A549 (cell line): Measurements from ENCODE around the gene BAIAP2L1. TPM values are rescaled to one million over a fixed set of nuclear protein-coding genes. Genes with fewer than 3 reads are reported as not detected.

Experiments
- ATAC-seq, 2 experiments: fragments of 200-7000 bp in 1 of 2; fragments of >200 bp in 1 of 2; cut with Nextera tagmentation in 1 of 2; cut with Tn5 transposase in 1 of 2; 3 replicates each; pipeline versions ENCODE4 v1.8.0 to v1.9.1; 2018 to 2020; ENCODE audit warnings: mild to moderate bottlenecking in 1 of 2, moderate library complexity in 1 of 2
- CTCF ChIA-PET: fragments of 300-600 bp; sonication (Branson Sonifier 250); formaldehyde crosslinking; extraction: SDS; loops from one replicate; lab custom pipeline; 2021; ENCODE audit warnings: antibody characterized with exemption, inconsistent platforms; lab: Yijun Ruan, JAX
- POLR2A ChIA-PET: fragments of 350-600 bp; formaldehyde crosslinking; extraction: SDS; loops from one replicate; lab custom pipeline; 2021; ENCODE audit warnings: antibody characterized with exemption, inconsistent platforms; lab: Yijun Ruan, JAX
- DNase-seq, 2 experiments: peaks; one replicate each; pipeline versions ENCODE4 v3.0.0 to v3.0.0-alpha.2; 2011 to 2016; ENCODE audit warnings: low read depth in 1 of 2, low spot score in 1 of 2
- FAIRE-seq: peaks from 2 replicates; lab custom pipeline; 2011; peaks lifted over from hg19 to GRCh38; lab: Jason Lieb, UNC
- H3K27ac ChIP-seq, 2 experiments: fragments of >200 bp; sonication (Bioruptor Twin); formaldehyde crosslinking; 3 replicates each; pipeline ENCODE4 v1.5.1; 2016 to 2017
- H3K4me1 ChIP-seq: fragments of >200 bp; sonication (Bioruptor Twin); formaldehyde crosslinking; 3 replicates; pipeline ENCODE4 v1.6.1; 2016
- H3K4me2 ChIP-seq: fragments of >200 bp; sonication (Bioruptor Twin); formaldehyde crosslinking; 3 replicates; pipeline ENCODE4 v1.6.1; 2016
- H3K4me3 ChIP-seq: fragments of >200 bp; sonication (Bioruptor Twin); formaldehyde crosslinking; 3 replicates; pipeline ENCODE4 v1.5.1; 2016
- H3K9me3 ChIP-seq: fragments of >200 bp; sonication (Bioruptor Twin); formaldehyde crosslinking; 3 replicates; pipeline ENCODE4 v1.6.1; 2016
- CBX2 ChIP-seq: fragments of 200-600 bp; sonication (generic); IDR thresholded peaks from 2 replicates; pipeline ENCODE4 v1.6.1; 2016; ENCODE audit warnings: low read depth, mild to moderate bottlenecking, borderline replicate concordance
- FOSB ChIP-seq: fragments of 250-450 bp; sonication (Bioruptor Pico); IDR thresholded peaks from 2 replicates; pipeline ENCODE4 v1.5.0; 2020; ENCODE audit warnings: mild to moderate bottlenecking, moderate library complexity
- GATA3 ChIP-seq: IDR thresholded peaks from 2 replicates; pipeline ENCODE4 v1.6.1; 2012; ENCODE audit warnings: borderline replicate concordance
- HDAC2 ChIP-seq: fragments of 200-600 bp; sonication (generic); IDR thresholded peaks from 2 replicates; pipeline ENCODE4 v1.6.1; 2016
- HEYL ChIP-seq: fragments of 250-450 bp; sonication (Bioruptor Pico); IDR thresholded peaks from 2 replicates; pipeline ENCODE4 v1.8.0; 2021; ENCODE audit warnings: mild to moderate bottlenecking, moderate library complexity
- HOXB13 ChIP-seq: fragments of 250-450 bp; sonication (Bioruptor Pico); IDR thresholded peaks from 2 replicates; pipeline ENCODE4 v1.5.0; 2020; ENCODE audit warnings: low read depth, mild to moderate bottlenecking, moderate library complexity
- HOXB5 ChIP-seq: fragments of 250-450 bp; sonication (Bioruptor Pico); IDR thresholded peaks from 2 replicates; pipeline ENCODE4 v1.5.0; 2020; ENCODE audit warnings: mild to moderate bottlenecking, moderate library complexity
- JUN ChIP-seq, 2 experiments: fragments of >200 bp; sonication (Bioruptor Twin); formaldehyde crosslinking; IDR thresholded peaks; 2 replicates in 1 of 2; 3 replicates in 1 of 2; pipeline ENCODE4 v1.6.1; 2016 to 2017
- JUNB ChIP-seq: fragments of >200 bp; sonication (Bioruptor Twin); formaldehyde crosslinking; IDR thresholded peaks from 2 replicates; pipeline ENCODE4 v1.6.1; 2016
- KDM5A ChIP-seq: fragments of 200-600 bp; sonication (generic); IDR thresholded peaks from 2 replicates; pipeline ENCODE4 v1.6.1; 2016; ENCODE audit warnings: antibody characterized with exemption, mild to moderate bottlenecking
- MAFK ChIP-seq: fragments of 450-650 bp; IDR thresholded peaks from 2 replicates; pipeline ENCODE4 v1.6.1; 2014; ENCODE audit not compliant: partially characterized antibody
- MYC ChIP-seq: IDR thresholded peaks from 2 replicates; pipeline ENCODE4 v1.6.1; 2012; ENCODE audit warnings: mild to moderate bottlenecking, inconsistent platforms, low read length, improper control_type of control experiment, borderline replicate concordance
- POLR2A ChIP-seq: IDR thresholded peaks from 2 replicates; pipeline ENCODE4 v1.6.1; 2012; ENCODE audit warnings: mild to moderate bottlenecking, low read length
- RAD21 ChIP-seq, 2 experiments: fragments of >200 bp in 1 of 2; sonication (Bioruptor Twin) in 1 of 2; formaldehyde crosslinking in 1 of 2; IDR thresholded peaks in 1 of 2; conservative IDR thresholded peaks in 1 of 2; 2 replicates in 1 of 2; 3 replicates in 1 of 2; pipeline ENCODE4 v1.6.1; 2012 to 2018; ENCODE audit warnings: inconsistent platforms in 1 of 2
- RARB ChIP-seq: fragments of 250-450 bp; sonication (Bioruptor Pico); IDR thresholded peaks from 2 replicates; pipeline ENCODE4 v1.8.0; 2021; ENCODE audit warnings: mild to moderate bottlenecking, moderate library complexity
- SMC3 ChIP-seq: fragments of >200 bp; sonication (Bioruptor Twin); formaldehyde crosslinking; IDR thresholded peaks from 3 replicates; pipeline ENCODE4 v1.6.1; 2018; ENCODE audit warnings: inconsistent platforms
- TFCP2L1 ChIP-seq: fragments of 250-450 bp; sonication (Bioruptor Pico); IDR thresholded peaks from 2 replicates; pipeline ENCODE4 v1.5.0; 2021; ENCODE audit warnings: mild to moderate bottlenecking
- TP53 ChIP-seq: fragments of 250-450 bp; sonication (Bioruptor Pico); IDR thresholded peaks from 2 replicates; pipeline ENCODE4 v1.5.0; 2021; ENCODE audit warnings: mild to moderate bottlenecking, moderate library complexity
- WGBS: methylation state at CpG from one replicate; pipeline ENCODE4 v1.1.6; 2017; ENCODE audit errors: missing lambda C conversion rate; 5-methylcytosine and 5-hydroxymethylcytosine counted together
- polyA plus RNA-seq, 4 experiments: library from polyadenylated mRNA; depleted of rRNA in 3 of 4; stranded (reverse); fragments of >200 nt; fragmentation: RNase III in 1 of 4; extraction: RNeasy Plus Mini Kit Qiagen cat#74134 plus additional on column Dnase treatment in 1 of 4; gene quantifications; 2 replicates in 3 of 4; 3 replicates in 1 of 4; pipeline ENCODE4 v1.2.3, GENCODE V29; 2011 to 2017
- TF ChIP-seq, protein P1 (sequence below): IDR thresholded peaks from 2 replicates; pipeline ENCODE4 v1.6.1; 2012
- TF ChIP-seq, protein P2 (sequence below): IDR thresholded peaks from 2 replicates; pipeline ENCODE4 v1.6.1; 2012; ENCODE audit warnings: low read depth, borderline replicate concordance
- TF ChIP-seq, protein P3 (sequence below): fragments of 450-650 bp; IDR thresholded peaks from 2 replicates; pipeline ENCODE4 v1.6.1; 2014; ENCODE audit warnings: antibody characterized with exemption
- TF ChIP-seq, protein P4 (sequence below): fragments of 150-350 bp; IDR thresholded peaks from 2 replicates; pipeline ENCODE4 v1.6.1; 2014; ENCODE audit warnings: low read depth, mild to moderate bottlenecking, low read length
- TF ChIP-seq, protein P5 (sequence below): fragments of >200 bp; sonication (Bioruptor Twin); formaldehyde crosslinking; IDR thresholded peaks from 3 replicates; pipeline ENCODE4 v1.5.1; 2016
- TF ChIP-seq, protein P6 (sequence below): IDR thresholded peaks from 2 replicates; pipeline ENCODE4 v1.6.1; 2012
- TF ChIP-seq, protein P7 (sequence below): fragments of >200 bp; sonication (Bioruptor Twin); formaldehyde crosslinking; IDR thresholded peaks from 2 replicates; pipeline ENCODE4 v1.6.1; 2016

Gene BAIAP2L1
- polyA plus RNA-seq, 2 of the 4 experiments (the other 2 are of a cell fraction), result 39.4 to 89.3 TPM

DNA sequence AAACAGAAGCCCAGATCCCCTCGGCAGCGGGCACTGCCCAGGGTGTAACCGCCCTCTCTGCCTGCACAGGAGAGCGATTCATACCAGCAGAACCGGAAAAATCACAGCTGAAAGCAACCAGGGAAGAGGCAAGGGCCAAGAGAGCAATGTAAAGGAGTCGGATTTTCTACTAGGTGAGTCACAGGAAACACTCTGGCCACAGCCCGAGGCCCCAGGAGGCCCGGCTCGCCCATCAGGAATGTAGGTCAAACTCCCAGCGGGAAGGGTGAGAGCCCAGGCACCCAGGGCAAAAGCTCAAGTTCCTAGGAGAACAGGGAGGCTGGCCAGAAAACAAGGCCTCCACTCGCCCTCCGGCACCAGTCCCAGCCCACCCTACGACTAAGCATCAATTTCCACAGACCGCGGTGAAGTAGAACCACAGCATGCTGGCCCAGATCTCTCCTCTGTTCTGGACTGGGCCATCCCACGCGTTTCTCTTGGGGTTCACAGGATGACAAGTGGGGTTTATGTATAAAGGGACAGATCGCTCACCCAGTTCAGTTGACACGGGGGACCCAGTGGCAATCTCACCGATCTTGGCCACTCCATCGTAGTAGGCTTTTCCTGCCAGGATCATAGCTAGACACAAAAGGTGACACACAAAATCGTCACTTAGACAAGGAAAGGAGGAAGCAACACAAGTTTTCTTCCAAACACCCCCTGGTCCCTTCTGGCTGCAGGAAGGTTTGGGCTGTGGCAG, 46.2 kb downstream of the BAIAP2L1 start (continued):
- TF ChIP-seq, protein P1, sequence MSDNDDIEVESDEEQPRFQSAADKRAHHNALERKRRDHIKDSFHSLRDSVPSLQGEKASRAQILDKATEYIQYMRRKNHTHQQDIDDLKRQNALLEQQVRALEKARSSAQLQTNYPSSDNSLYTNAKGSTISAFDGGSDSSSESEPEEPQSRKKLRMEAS, result peak; percentile 83
- TF ChIP-seq HDAC2 (no peak), HEYL (CRISPR knock-in tag) (no peak), RAD21 (conservative IDR thresholded peaks at IDR 0.05 in 1 of 2, IDR thresholded peaks at IDR 0.05 in 1 of 2) (peak in 1 of 2 experiments; percentile 31; a peak in 2 of 5 replicates)

DNA sequence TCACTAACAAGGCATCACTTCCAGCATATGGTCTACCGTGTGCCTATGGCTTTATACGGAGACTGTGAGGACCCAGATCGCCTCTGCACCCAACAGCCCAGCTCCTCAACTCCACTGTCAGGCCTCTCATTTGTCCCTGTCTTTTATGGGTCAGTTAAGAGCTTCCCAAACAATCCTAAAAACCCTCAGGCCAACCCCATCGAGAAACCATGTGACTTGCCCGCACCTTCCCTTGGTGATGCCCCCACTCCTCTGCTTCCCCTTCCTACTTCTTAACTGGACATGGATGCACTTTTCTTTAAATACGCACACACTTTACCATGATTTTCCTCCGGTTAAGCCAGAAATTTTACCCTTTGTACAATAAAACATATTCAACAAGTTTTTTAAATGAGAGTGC, 46.8 kb downstream of the BAIAP2L1 start:
- Histone ChIP-seq H3K4me2 (peak overlapping the region; percentile 87), H3K27ac (peak overlapping the region; percentile 95 to 97), H3K4me3 (peak overlapping the region; percentile 23)
- ChIA-PET POLR2A (interaction anchor here (1.2 to 2.2 kb wide), 3 partner anchors 18 to 64 kb away, joined by 3 to 12 read pairs (median 3); partner anchors contain the start of gene BAIAP2L1), CTCF (interaction anchor here (0.7 to 6.1 kb wide), 7 partner anchors 13 to 61 kb away, joined by 3 to 31 read pairs (median 4); partner anchors contain the start of gene BAIAP2L1)
- WGBS, result 22% methylated on average over 7 of the region's 7 CpGs
- no peak for FAIRE-seq
- DNase-seq, result peak in 1 of 2 experiments; percentile 48
- ATAC-seq, result peak; percentile 15 to 16; a peak in 3 of 6 replicates
- TF ChIP-seq FOSB (CRISPR knock-in tag) (0 out of 2 replicates have a peak, but pooled peaks have one; percentile 60), HOXB5 (CRISPR knock-in tag) (no peak), TP53 (CRISPR knock-in tag) (0 out of 2 replicates have a peak, but pooled peaks have one; percentile 36), TFCP2L1 (CRISPR knock-in tag) (0 out of 2 replicates have a peak, but pooled peaks have one; percentile 34)
- TF ChIP-seq, protein P2, sequence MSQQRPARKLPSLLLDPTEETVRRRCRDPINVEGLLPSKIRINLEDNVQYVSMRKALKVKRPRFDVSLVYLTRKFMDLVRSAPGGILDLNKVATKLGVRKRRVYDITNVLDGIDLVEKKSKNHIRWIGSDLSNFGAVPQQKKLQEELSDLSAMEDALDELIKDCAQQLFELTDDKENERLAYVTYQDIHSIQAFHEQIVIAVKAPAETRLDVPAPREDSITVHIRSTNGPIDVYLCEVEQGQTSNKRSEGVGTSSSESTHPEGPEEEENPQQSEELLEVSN, result no peak
- TF ChIP-seq, all 56 proteins: peak for 3
- H3K4me1 ChIP-seq, result peaks cover 74% of the 10 kb centered on the region
- no peaks in the 10 kb centered on the region for H3K9me3 ChIP-seq

DNA sequence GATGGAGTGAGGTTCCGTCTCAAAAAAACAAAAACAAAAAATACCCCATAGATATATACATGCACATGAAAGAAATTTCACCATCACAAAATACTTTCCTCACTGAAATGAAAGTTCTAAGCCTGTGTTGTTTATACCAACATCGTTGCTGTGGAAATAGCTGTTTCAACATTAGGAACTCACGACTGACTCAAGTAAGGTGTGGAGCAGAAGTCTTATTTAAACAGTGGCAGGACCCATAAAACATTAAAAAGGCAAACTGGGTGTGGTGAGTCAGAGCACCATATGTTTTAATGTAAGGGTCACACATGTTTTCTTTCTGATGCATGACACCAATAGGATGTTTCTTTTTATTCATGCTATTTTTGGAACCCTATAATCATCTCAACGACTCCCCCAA, 48.3 kb downstream of the BAIAP2L1 start:
- CTCF ChIA-PET, result interaction anchor here (1.1 to 6.1 kb wide), 2 partner anchors 49 to 57 kb away, joined by 3 to 31 read pairs; partner anchors contain the start of gene BAIAP2L1
- H3K27ac ChIP-seq, result peak overlapping the region; percentile 83 to 88
- peak overlapping the region; percentile 78 for H3K4me2 ChIP-seq
- FAIRE-seq (peak; percentile 85), DNase-seq (peak; percentile 90 to 93), ATAC-seq (peak; percentile 59 to 79)
- H3K4me1 ChIP-seq, result peaks cover 72% of the 10 kb centered on the region
- no peaks in the 10 kb centered on the region for H3K9me3 ChIP-seq
- 13% methylated on average over 4 of the region's 4 CpGs for WGBS
- H3K4me3 ChIP-seq, result peak overlapping the region; percentile 16; the same call in 1 of the 3 replicates
- POLR2A ChIA-PET, result interaction anchor here (1.0 kb wide), 1 partner anchor 48 kb away, joined by 5 read pairs; the partner anchor contains the start of gene BAIAP2L1
- TF ChIP-seq, protein P3, sequence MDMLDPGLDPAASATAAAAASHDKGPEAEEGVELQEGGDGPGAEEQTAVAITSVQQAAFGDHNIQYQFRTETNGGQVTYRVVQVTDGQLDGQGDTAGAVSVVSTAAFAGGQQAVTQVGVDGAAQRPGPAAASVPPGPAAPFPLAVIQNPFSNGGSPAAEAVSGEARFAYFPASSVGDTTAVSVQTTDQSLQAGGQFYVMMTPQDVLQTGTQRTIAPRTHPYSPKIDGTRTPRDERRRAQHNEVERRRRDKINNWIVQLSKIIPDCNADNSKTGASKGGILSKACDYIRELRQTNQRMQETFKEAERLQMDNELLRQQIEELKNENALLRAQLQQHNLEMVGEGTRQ, result no peak
- TF ChIP-seq HOXB5 (CRISPR knock-in tag) (no peak), MYC (no peak), GATA3 (peak; percentile 68; the same call in 1 of the 2 replicates), HEYL (CRISPR knock-in tag) (no peak), JUNB (peak; percentile 73), POLR2A (no peak), HOXB13 (CRISPR knock-in tag) (no peak), JUN (IDR thresholded peaks at IDR 0.05) (peak; percentile 64 to 66; a peak in 3 of 5 replicates), MAFK (no peak), KDM5A (no peak), RARB (CRISPR knock-in tag) (no peak), TP53 (CRISPR knock-in tag) (no peak), CBX2 (no peak), SMC3 (0 out of 3 replicates have a peak, but pooled peaks have one; percentile 7)
- TF ChIP-seq, protein P2, result no peak
- TF ChIP-seq, protein P4, sequence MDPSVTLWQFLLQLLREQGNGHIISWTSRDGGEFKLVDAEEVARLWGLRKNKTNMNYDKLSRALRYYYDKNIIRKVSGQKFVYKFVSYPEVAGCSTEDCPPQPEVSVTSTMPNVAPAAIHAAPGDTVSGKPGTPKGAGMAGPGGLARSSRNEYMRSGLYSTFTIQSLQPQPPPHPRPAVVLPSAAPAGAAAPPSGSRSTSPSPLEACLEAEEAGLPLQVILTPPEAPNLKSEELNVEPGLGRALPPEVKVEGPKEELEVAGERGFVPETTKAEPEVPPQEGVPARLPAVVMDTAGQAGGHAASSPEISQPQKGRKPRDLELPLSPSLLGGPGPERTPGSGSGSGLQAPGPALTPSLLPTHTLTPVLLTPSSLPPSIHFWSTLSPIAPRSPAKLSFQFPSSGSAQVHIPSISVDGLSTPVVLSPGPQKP, result no peak
- TF ChIP-seq, protein P5, sequence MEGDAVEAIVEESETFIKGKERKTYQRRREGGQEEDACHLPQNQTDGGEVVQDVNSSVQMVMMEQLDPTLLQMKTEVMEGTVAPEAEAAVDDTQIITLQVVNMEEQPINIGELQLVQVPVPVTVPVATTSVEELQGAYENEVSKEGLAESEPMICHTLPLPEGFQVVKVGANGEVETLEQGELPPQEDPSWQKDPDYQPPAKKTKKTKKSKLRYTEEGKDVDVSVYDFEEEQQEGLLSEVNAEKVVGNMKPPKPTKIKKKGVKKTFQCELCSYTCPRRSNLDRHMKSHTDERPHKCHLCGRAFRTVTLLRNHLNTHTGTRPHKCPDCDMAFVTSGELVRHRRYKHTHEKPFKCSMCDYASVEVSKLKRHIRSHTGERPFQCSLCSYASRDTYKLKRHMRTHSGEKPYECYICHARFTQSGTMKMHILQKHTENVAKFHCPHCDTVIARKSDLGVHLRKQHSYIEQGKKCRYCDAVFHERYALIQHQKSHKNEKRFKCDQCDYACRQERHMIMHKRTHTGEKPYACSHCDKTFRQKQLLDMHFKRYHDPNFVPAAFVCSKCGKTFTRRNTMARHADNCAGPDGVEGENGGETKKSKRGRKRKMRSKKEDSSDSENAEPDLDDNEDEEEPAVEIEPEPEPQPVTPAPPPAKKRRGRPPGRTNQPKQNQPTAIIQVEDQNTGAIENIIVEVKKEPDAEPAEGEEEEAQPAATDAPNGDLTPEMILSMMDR, result no peak
- TF ChIP-seq, protein P6, sequence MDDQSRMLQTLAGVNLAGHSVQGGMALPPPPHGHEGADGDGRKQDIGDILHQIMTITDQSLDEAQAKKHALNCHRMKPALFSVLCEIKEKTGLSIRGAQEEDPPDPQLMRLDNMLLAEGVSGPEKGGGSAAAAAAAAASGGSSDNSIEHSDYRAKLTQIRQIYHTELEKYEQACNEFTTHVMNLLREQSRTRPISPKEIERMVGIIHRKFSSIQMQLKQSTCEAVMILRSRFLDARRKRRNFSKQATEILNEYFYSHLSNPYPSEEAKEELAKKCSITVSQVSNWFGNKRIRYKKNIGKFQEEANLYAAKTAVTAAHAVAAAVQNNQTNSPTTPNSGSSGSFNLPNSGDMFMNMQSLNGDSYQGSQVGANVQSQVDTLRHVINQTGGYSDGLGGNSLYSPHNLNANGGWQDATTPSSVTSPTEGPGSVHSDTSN, result peak; percentile 11; the same call in 1 of the 2 replicates
- TF ChIP-seq, protein P1, result peak; percentile 44; the same call in 1 of the 2 replicates
- TF ChIP-seq, protein P7, sequence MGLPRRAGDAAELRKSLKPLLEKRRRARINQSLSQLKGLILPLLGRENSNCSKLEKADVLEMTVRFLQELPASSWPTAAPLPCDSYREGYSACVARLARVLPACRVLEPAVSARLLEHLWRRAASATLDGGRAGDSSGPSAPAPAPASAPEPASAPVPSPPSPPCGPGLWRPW, result 0 out of 2 replicates have a peak, but pooled peaks have one; percentile 12
